ENCODE results near the gene SAP30. TPM values are rescaled to one million over a fixed set of nuclear protein-coding genes. Genes with fewer than 3 reads are reported as not detected.

Gene SAP30
- total RNA-seq, 4 donors from 2014 or later, result 15.1 to 58.5 (median 25.7) TPM

- no peak for TF ChIP-seq CTCF (IDR thresholded peaks at IDR 0.05)
- no peak for TF ChIP-seq POLR2A (IDR thresholded peaks at IDR 0.05)
- H3K36me3 ChIP-seq, result no peaks in the 10 kb centered on the region
- no peak overlapping the region for H3K4me3 ChIP-seq
- H3K9me3 ChIP-seq, result no peaks in the 10 kb centered on the region
- intact Hi-C loops (cut with DNase I; ENCODE audit: low total_unique reads), result no loop called here
- no peaks in the 10 kb centered on the region for H3K27me3 ChIP-seq
- H3K27ac ChIP-seq, result no peak overlapping the region
- DNase-seq, result no peak
- no peaks in the 10 kb centered on the region for H3K4me1 ChIP-seq
Observed at GRCh38 chr4:173347467-173347866, 23.3 kb upstream of the SAP30 start.

GRCh38 chr4:173357939-173358338, 12.8 kb upstream of the SAP30 start:
- intact Hi-C loops (cut with DNase I; ENCODE audit: low total_unique reads), result no loop called here
- H3K9me3 ChIP-seq, result no peaks in the 10 kb centered on the region
- H3K4me3 ChIP-seq, result no peak overlapping the region
- H3K27me3 ChIP-seq, result no peaks in the 10 kb centered on the region
- TF ChIP-seq POLR2A (IDR thresholded peaks at IDR 0.05) (no peak), CTCF (IDR thresholded peaks at IDR 0.05) (no peak)
- no peak for DNase-seq
- H3K36me3 ChIP-seq, result no peaks in the 10 kb centered on the region
- no peaks in the 10 kb centered on the region for H3K4me1 ChIP-seq
- no peak overlapping the region for H3K27ac ChIP-seq

- intact Hi-C loops (cut with DNase I; ENCODE audit: low total_unique reads), result no loop called here
- H3K27ac ChIP-seq, result no peak overlapping the region
- H3K4me1 ChIP-seq, result no peaks in the 10 kb centered on the region
- H3K36me3 ChIP-seq, result no peaks in the 10 kb centered on the region
- H3K4me3 ChIP-seq, result no peak overlapping the region
- no peaks in the 10 kb centered on the region for H3K9me3 ChIP-seq
- DNase-seq, result no peak
- no peaks in the 10 kb centered on the region for H3K27me3 ChIP-seq
- no peak for TF ChIP-seq POLR2A (IDR thresholded peaks at IDR 0.05)
- no peak for TF ChIP-seq CTCF (IDR thresholded peaks at IDR 0.05)
Observed at GRCh38 chr4:173360587-173361221, 10.1 kb upstream of the SAP30 start.

GRCh38 chr4:173362666-173363065, 8.1 kb upstream of the SAP30 start:
- intact Hi-C loops (cut with DNase I; ENCODE audit: low total_unique reads), result no loop called here
- no peaks in the 10 kb centered on the region for H3K27me3 ChIP-seq
- H3K9me3 ChIP-seq, result no peaks in the 10 kb centered on the region

More at GRCh38 chr4:173362666-173363065, 8.1 kb upstream of the SAP30 start:
- H3K36me3 ChIP-seq, result no peaks in the 10 kb centered on the region
- no peak for TF ChIP-seq CTCF (IDR thresholded peaks at IDR 0.05)
- peaks cover 0 to 4% of the 10 kb centered on the region in 2 donors for H3K4me1 ChIP-seq
- DNase-seq, result no peak
- no peak overlapping the region for H3K27ac ChIP-seq
- no peak overlapping the region for H3K4me3 ChIP-seq

Data from uterus (tissue), 4 donors.